Measurements from ENCODE around the gene VAV2.

The VAV2 gene

GRCh38 chr9:133959966-133960567, 32.1 kb downstream of the VAV2 start:
- TF ChIP-seq TSHZ2 (CRISPR knock-in tag; IDR thresholded peaks at IDR 0.05) (no peak), CSRNP3 (CRISPR knock-in tag; IDR thresholded peaks at IDR 0.05) (no peak), ZFP30 (CRISPR knock-in tag; IDR thresholded peaks at IDR 0.05) (no peak), RARB (CRISPR knock-in tag; IDR thresholded peaks at IDR 0.05) (no peak), ESRRG (CRISPR knock-in tag; IDR thresholded peaks at IDR 0.05) (no peak), ZFP3 (CRISPR knock-in tag; IDR thresholded peaks at IDR 0.05) (no peak), ZNF565 (CRISPR knock-in tag; conservative IDR thresholded peaks at IDR 0.05; ENCODE audit: low read depth) (no peak), POU6F1 (CRISPR knock-in tag; IDR thresholded peaks at IDR 0.05; ENCODE audit: borderline replicate concordance, low read depth) (no peak), PPARA (CRISPR knock-in tag; IDR thresholded peaks at IDR 0.05; ENCODE audit: borderline replicate concordance) (no peak), OSR1 (CRISPR knock-in tag; IDR thresholded peaks at IDR 0.05) (no peak), ZNF8 (CRISPR knock-in tag; IDR thresholded peaks at IDR 0.05) (no peak), TCF4 (CRISPR knock-in tag; IDR thresholded peaks at IDR 0.05; ENCODE audit: borderline replicate concordance) (no peak), CREB5 (CRISPR knock-in tag; IDR thresholded peaks at IDR 0.05; ENCODE audit: low read depth) (no peak), SNAI2 (CRISPR knock-in tag; IDR thresholded peaks at IDR 0.05) (no peak), ARNTL (CRISPR knock-in tag; IDR thresholded peaks at IDR 0.05; ENCODE audit: borderline replicate concordance, low read depth) (no peak), ISL1 (CRISPR knock-in tag; IDR thresholded peaks at IDR 0.05) (no peak), ZC3H10 (CRISPR knock-in tag; IDR thresholded peaks at IDR 0.05) (no peak)
- ATAC-seq: no peak

- ATAC-seq: no peak
Observed at GRCh38 chr9:133959171-133959570, 33.0 kb downstream of the VAV2 start.

More at GRCh38 chr9:133959171-133959570, 33.0 kb downstream of the VAV2 start:
- no peak for TF ChIP-seq RARB (CRISPR knock-in tag; IDR thresholded peaks at IDR 0.05)
- TF ChIP-seq ZFP3 (CRISPR knock-in tag; IDR thresholded peaks at IDR 0.05): no peak
- TF ChIP-seq ZNF8 (CRISPR knock-in tag; IDR thresholded peaks at IDR 0.05): no peak
- TF ChIP-seq BACH2 (CRISPR knock-in tag; IDR thresholded peaks at IDR 0.05; ENCODE audit: borderline replicate concordance): no peak
- no peak for TF ChIP-seq ZC3H10 (CRISPR knock-in tag; IDR thresholded peaks at IDR 0.05)
- TF ChIP-seq ARNTL (CRISPR knock-in tag; IDR thresholded peaks at IDR 0.05; ENCODE audit: borderline replicate concordance, low read depth): no peak
- TF ChIP-seq PATZ1 (CRISPR knock-in tag; IDR thresholded peaks at IDR 0.05; ENCODE audit: borderline replicate concordance): no peak
- TF ChIP-seq ZNF565 (CRISPR knock-in tag; conservative IDR thresholded peaks at IDR 0.05; ENCODE audit: low read depth): no peak
- no peak for TF ChIP-seq TOX (CRISPR knock-in tag; IDR thresholded peaks at IDR 0.05; ENCODE audit: borderline replicate concordance)
